Stomach (tissue), 4 donors: Measurements from ENCODE around the gene PTPRM.

Experiments
- EP300 ChIP-seq: sonication (generic); formaldehyde crosslinking; IDR thresholded peaks from one replicate; pipeline ENCODE4 v1.6.1; 2017; ENCODE audit warnings: antibody characterized with exemption
- POLR2A ChIP-seq, 4 donors: fragments of 450-650 bp; IDR thresholded peaks; one replicate each; pipeline ENCODE4 v1.6.1; 2016; ENCODE audit warnings: antibody characterized with exemption in 4 of 4, control low read depth in 2 of 4, mild to moderate bottlenecking in 1 of 4, moderate library complexity in 1 of 4
- POLR2AphosphoS5 ChIP-seq, 3 donors: sonication (generic); formaldehyde crosslinking; IDR thresholded peaks; one replicate each; pipeline ENCODE4 v1.6.1; 2016; ENCODE audit warnings: antibody characterized with exemption in 3 of 3
- TF ChIP-seq, protein P1 (sequence below), 7 experiments: fragments of 450-650 bp in 4 of 7; fragments of 200-600 bp in 3 of 7; sonication (generic) in 3 of 7; IDR thresholded peaks; one replicate each; pipeline ENCODE4 v1.5.1; 2016 to 2019; ENCODE audit warnings: antibody characterized with exemption in 7 of 7, control low read depth in 2 of 7, mild to moderate bottlenecking in 1 of 7

DNA sequence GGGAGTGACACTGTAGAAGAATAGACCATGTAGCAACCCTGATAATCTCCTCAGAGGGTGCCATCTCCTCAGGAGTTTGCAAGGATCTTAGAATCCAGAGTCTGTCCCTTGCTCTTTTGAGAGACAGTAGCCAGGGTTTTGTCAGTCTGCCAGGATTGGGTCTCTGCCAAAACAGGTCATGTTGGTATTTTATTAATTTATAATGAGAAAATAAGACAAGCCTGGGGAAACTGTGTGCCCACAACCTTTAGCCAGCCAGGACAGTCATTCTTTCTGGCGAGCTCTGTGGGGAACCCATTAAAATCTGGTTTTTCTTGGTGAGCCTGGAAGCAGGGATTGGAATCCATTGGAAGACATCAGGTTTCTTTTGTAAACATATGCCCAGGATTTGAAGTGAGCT lies 78.6 kb downstream of the PTPRM start:
- TF ChIP-seq POLR2AphosphoS5 (IDR thresholded peaks at IDR 0.05) (no peak), POLR2A (IDR thresholded peaks at IDR 0.05) (no peak), EP300 (no peak)
- TF ChIP-seq, protein P1, sequence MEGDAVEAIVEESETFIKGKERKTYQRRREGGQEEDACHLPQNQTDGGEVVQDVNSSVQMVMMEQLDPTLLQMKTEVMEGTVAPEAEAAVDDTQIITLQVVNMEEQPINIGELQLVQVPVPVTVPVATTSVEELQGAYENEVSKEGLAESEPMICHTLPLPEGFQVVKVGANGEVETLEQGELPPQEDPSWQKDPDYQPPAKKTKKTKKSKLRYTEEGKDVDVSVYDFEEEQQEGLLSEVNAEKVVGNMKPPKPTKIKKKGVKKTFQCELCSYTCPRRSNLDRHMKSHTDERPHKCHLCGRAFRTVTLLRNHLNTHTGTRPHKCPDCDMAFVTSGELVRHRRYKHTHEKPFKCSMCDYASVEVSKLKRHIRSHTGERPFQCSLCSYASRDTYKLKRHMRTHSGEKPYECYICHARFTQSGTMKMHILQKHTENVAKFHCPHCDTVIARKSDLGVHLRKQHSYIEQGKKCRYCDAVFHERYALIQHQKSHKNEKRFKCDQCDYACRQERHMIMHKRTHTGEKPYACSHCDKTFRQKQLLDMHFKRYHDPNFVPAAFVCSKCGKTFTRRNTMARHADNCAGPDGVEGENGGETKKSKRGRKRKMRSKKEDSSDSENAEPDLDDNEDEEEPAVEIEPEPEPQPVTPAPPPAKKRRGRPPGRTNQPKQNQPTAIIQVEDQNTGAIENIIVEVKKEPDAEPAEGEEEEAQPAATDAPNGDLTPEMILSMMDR (IDR thresholded peaks at IDR 0.05) = no peak
